ES-I3 (cell line): ENCODE results near the gene NXPH4.

Experiments
- H3K36me3 ChIP-seq: 2 replicates; pipeline ENCODE4 v1.6.1; 2013; ENCODE audit warnings: mild to moderate bottlenecking, low read length, control low read depth, moderate library complexity; ENCODE audit not compliant: insufficient read depth
- H3K4me1 ChIP-seq: 2 replicates; pipeline ENCODE4 v1.6.1; 2013; ENCODE audit warnings: mild to moderate bottlenecking, control low read depth, low read length; ENCODE audit not compliant: insufficient read depth
- H3K9ac ChIP-seq: 2 replicates; pipeline ENCODE4 v1.6.1; 2013; ENCODE audit warnings: low read depth, mild to moderate bottlenecking, low read length, moderate library complexity
- H3K9me3 ChIP-seq: 2 replicates; pipeline ENCODE4 v1.6.1; 2013; ENCODE audit warnings: mild to moderate bottlenecking, low read length, moderate library complexity; ENCODE audit not compliant: control insufficient read depth, insufficient read depth

Gene NXPH4

DNA sequence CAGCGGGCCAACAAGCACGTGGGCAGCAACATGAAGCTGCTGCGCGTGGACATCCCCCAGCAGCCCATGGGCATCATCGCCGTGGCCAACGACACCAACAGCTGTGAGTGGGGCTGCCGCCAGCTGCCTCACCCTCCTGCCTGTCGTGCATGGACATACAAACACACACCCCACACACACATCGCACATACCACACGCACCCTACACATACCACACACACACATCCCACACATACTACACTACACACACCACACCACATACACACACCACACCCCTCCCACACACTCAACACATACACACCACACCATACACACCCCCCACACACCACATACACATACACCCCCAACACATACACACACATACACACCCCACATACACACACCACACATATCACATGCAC is 25.2 kb upstream of the NXPH4 start:
- no peaks in the 10 kb centered on the region for H3K9me3 ChIP-seq
- peaks cover 50% of the 10 kb centered on the region for H3K36me3 ChIP-seq
- no peaks in the 10 kb centered on the region for H3K4me1 ChIP-seq
- H3K9ac ChIP-seq = no peak overlapping the region

DNA sequence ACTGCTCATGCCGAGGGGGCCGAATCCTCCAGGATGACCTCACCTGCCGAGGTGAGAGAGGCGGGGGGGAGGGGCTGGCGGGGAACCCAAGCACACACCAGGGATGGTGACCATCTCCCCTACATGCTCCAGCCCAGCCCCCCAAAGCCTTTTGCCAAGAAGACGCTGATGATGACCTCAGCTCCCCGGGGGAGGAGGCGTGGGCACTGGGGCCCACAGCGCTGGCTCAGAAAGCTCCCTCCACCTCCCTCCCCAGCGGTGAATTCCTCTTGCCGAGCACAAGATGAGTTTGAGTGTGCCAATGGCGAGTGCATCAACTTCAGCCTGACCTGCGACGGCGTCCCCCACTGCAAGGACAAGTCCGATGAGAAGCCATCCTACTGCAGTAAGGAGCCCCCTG is 23.7 kb upstream of the NXPH4 start:
- Histone ChIP-seq H3K9me3 (no peaks in the 10 kb centered on the region), H3K36me3 (peaks cover 42% of the 10 kb centered on the region), H3K4me1 (no peaks in the 10 kb centered on the region), H3K9ac (no peak overlapping the region)

DNA sequence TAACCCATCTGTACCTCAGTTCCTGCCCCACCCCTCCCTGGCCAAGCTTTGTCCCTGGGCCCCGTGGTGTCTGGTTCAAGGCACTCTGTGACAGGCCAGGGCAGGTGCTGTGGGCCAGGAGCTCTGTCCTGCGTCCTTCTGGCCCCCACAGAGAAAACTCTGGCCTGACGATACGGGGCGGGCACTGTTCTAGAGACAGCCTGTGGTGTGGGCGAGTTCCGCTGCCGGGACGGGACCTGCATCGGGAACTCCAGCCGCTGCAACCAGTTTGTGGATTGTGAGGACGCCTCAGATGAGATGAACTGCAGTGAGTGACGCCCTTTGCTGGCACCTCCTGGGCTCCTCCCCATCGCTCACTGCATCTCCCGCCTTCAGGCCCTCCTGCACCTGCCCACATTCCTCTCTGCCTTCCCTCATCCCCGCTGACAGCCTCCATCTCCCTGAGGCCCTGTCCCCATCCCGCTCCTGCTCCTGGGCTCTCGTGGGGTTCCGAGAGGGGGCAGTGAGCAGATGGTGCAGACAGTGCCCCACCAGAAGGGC is 22.8 kb upstream of the NXPH4 start:
- Histone ChIP-seq H3K9me3 (no peaks in the 10 kb centered on the region), H3K4me1 (no peaks in the 10 kb centered on the region), H3K36me3 (peaks cover 37% of the 10 kb centered on the region), H3K9ac (no peak overlapping the region)

DNA sequence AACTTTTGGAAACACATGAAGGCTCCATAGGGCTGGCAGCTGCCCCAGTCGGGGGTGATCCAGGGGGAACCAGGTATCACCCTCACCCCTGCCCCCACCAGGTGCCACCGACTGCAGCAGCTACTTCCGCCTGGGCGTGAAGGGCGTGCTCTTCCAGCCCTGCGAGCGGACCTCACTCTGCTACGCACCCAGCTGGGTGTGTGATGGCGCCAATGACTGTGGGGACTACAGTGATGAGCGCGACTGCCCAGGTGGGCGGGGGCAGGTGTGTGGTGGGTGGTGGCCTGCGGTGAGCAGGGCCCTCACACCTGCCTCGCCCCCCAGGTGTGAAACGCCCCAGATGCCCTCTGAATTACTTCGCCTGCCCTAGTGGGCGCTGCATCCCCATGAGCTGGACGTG is 22.3 kb upstream of the NXPH4 start:
- no peaks in the 10 kb centered on the region for H3K4me1 ChIP-seq
- no peaks in the 10 kb centered on the region for H3K9me3 ChIP-seq
- H3K9ac ChIP-seq = no peak overlapping the region
- H3K36me3 ChIP-seq = peaks cover 35% of the 10 kb centered on the region

DNA sequence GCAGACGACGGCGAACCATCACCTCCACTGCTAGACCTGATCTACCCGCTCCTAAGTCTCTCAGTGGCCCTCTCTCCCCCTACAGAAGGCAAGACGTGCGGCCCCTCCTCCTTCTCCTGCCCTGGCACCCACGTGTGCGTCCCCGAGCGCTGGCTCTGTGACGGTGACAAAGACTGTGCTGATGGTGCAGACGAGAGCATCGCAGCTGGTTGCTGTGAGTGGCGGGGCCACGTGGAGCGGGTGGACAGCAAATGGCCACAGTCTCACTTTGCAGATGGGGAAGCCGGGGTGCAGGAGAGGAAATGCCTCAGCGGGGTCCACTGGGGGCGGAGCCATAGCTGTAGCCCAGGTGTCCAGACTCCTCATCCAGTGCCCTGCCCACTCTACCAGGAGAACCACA is 21.4 kb upstream of the NXPH4 start:
- H3K36me3 ChIP-seq = peaks cover 31% of the 10 kb centered on the region
- no peak overlapping the region for H3K9ac ChIP-seq
- no peaks in the 10 kb centered on the region for H3K9me3 ChIP-seq
- no peaks in the 10 kb centered on the region for H3K4me1 ChIP-seq

DNA sequence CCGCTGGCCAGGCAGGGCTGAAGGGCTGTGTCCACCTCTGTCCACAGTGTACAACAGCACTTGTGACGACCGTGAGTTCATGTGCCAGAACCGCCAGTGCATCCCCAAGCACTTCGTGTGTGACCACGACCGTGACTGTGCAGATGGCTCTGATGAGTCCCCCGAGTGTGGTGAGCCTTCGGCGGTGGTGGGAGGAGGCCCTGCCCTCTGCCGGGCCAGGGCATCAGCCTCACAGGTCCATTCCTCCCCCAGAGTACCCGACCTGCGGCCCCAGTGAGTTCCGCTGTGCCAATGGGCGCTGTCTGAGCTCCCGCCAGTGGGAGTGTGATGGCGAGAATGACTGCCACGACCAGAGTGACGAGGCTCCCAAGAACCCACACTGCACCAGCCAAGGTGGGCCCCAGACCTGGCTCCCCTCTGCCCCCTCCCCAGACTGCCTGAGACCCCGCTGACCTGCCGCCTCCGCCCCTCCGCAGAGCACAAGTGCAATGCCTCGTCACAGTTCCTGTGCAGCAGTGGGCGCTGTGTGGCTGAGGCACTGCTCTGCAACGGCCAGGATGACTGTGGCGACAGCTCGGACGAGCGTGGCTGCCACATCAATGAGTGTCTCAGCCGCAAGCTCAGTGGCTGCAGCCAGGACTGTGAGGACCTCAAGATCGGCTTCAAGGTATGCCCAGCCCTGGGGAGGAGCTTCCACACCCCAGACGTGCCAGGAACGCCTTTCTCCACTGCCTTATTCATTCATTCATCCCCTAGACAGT is 20.8 kb upstream of the NXPH4 start:
- Histone ChIP-seq H3K36me3 (peaks cover 29% of the 10 kb centered on the region), H3K9me3 (no peaks in the 10 kb centered on the region), H3K4me1 (no peaks in the 10 kb centered on the region), H3K9ac (no peak overlapping the region)

DNA sequence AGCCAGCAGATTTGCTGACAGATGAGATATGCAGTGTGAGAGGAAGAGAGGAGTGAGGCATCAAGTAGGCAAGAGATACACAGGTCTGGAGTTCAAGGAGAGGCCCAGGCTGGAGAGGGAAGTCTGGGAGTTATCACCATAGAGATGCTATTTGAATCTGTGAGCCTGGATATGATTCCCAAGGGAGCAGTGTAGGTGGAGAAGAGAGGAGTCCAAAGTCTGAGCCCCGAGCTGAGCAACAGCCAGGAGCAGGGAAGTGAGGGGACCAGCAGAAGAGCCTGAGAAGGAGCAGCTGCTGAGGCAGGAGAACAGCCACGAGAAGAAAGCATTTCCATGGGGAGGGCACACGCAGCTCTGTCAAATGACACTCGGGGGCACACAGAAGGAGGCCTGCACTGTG is 20.2 kb upstream of the NXPH4 start:
- peaks cover 31% of the 10 kb centered on the region for H3K36me3 ChIP-seq

DNA sequence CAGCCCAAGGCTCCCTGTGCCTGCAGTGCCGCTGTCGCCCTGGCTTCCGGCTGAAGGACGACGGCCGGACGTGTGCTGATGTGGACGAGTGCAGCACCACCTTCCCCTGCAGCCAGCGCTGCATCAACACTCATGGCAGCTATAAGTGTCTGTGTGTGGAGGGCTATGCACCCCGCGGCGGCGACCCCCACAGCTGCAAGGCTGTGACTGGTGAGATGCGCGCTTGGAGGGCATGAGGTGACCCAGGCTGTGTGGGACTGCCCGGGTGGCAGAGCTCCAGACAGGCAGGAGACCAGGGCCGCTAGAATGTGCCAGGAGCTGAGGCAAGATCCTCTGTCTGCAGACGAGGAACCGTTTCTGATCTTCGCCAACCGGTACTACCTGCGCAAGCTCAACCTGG is 19.6 kb upstream of the NXPH4 start:
- Histone ChIP-seq H3K9ac (no peak overlapping the region), H3K4me1 (no peaks in the 10 kb centered on the region), H3K9me3 (no peaks in the 10 kb centered on the region), H3K36me3 (peaks cover 28% of the 10 kb centered on the region)

More for the DNA sequence above, 20.2 kb upstream of the NXPH4 start:
- no peaks in the 10 kb centered on the region for H3K4me1 ChIP-seq
- H3K9me3 ChIP-seq = no peaks in the 10 kb centered on the region
- H3K9ac ChIP-seq = no peak overlapping the region

DNA sequence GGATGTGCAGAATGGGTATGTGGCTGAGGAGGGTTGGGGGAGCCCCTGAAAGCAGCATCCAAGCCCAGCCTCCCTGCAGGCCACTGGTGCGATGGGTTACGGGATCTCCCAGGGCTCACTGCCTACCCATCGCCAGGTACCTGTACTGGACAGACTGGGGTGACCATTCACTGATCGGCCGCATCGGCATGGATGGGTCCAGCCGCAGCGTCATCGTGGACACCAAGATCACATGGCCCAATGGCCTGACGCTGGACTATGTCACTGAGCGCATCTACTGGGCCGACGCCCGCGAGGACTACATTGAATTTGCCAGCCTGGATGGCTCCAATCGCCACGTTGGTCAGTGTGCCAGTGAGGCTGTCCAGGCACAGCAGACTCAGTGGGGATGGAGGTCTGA is 18.3 kb upstream of the NXPH4 start:
- no peaks in the 10 kb centered on the region for H3K9me3 ChIP-seq
- no peak overlapping the region for H3K9ac ChIP-seq
- no peaks in the 10 kb centered on the region for H3K4me1 ChIP-seq
- peaks cover 17% of the 10 kb centered on the region; the same call in 1 of the 2 replicates for H3K36me3 ChIP-seq

DNA sequence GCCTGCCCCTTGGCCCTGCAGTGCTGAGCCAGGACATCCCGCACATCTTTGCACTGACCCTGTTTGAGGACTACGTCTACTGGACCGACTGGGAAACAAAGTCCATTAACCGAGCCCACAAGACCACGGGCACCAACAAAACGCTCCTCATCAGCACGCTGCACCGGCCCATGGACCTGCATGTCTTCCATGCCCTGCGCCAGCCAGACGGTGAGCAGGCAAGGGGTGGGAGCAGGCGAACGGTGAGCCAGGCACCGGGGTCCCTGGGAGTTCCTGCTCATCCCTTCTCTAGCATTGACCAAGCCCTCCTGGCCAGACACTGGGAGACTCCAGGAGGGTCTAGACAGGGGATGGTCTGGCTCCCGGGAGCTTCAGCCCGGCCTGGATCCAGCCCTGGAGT is 17.4 kb upstream of the NXPH4 start:
- Histone ChIP-seq H3K4me1 (no peaks in the 10 kb centered on the region), H3K9me3 (no peaks in the 10 kb centered on the region), H3K36me3 (peaks cover 17% of the 10 kb centered on the region), H3K9ac (no peak overlapping the region)

DNA sequence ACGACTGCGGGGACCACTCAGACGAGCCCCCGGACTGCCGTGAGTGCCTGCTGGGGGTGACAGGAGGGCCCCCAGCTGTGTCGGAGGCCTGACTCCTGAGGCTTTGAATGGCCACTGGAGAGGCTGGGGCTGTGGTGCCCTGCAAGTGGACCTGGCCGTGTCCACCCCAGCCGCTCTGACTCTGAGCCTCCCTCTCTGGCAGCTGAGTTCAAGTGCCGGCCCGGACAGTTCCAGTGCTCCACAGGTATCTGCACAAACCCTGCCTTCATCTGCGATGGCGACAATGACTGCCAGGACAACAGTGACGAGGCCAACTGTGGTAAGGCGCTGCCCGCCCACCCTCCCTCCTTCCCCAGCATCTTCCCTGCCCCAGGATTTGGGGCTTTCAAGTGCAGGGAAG is 16.1 kb upstream of the NXPH4 start:
- Histone ChIP-seq H3K36me3 (peaks cover 8% of the 10 kb centered on the region), H3K9me3 (no peaks in the 10 kb centered on the region), H3K9ac (no peak overlapping the region), H3K4me1 (no peaks in the 10 kb centered on the region)

DNA sequence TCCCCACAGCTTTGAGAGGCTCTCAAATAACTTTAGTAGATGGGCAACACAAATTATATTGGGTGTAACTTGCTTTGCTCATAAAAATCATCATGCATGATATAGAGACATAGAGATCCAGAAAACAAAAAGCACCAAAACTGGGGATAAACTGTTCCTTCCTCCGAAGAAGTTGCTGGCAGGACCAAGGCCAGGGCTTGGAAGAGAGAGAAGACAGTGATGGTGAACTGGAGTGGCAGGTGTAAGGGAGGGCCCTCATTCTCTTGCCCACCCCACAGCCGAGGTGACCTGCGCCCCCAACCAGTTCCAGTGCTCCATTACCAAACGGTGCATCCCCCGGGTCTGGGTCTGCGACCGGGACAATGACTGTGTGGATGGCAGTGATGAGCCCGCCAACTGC is 15.4 kb upstream of the NXPH4 start:
- Histone ChIP-seq H3K9me3 (no peaks in the 10 kb centered on the region), H3K36me3 (peaks cover 8% of the 10 kb centered on the region), H3K9ac (no peak overlapping the region), H3K4me1 (no peaks in the 10 kb centered on the region)

DNA sequence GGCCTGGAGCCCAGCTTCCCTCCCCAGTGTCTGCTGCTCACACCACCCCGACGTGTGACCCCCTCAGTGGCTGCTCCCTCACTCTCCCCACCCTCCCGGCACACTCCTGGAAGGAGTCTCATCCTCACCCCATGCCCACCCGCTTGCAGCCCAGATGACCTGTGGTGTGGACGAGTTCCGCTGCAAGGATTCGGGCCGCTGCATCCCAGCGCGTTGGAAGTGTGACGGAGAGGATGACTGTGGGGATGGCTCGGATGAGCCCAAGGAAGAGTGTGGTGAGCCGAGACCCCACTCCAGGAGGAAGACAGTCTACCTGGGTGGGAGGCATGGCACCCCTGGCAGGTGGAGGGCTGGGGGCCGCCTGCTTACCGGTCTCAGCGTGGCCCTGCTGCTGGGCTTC is 15.0 kb upstream of the NXPH4 start:
- Histone ChIP-seq H3K9me3 (no peaks in the 10 kb centered on the region), H3K36me3 (peaks cover 8% of the 10 kb centered on the region), H3K9ac (no peak overlapping the region), H3K4me1 (no peaks in the 10 kb centered on the region)

DNA sequence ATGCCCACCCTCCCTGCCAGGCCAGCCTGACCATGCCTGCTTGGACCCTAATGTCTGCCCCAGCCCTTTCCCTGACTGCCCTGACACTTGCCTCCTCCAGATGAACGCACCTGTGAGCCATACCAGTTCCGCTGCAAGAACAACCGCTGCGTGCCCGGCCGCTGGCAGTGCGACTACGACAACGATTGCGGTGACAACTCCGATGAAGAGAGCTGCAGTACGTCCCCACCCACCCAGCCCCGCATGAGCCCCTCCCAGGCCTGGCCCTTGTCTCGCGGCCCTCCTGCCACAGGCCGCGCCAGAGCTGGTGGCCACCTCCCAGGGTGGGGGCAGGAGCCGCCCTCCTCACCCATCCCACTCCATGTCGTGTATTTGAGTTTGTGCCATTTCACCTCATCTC is 14.3 kb upstream of the NXPH4 start:
- Histone ChIP-seq H3K9me3 (no peaks in the 10 kb centered on the region), H3K4me1 (no peaks in the 10 kb centered on the region), H3K36me3 (peaks cover 8% of the 10 kb centered on the region), H3K9ac (no peak overlapping the region)

DNA sequence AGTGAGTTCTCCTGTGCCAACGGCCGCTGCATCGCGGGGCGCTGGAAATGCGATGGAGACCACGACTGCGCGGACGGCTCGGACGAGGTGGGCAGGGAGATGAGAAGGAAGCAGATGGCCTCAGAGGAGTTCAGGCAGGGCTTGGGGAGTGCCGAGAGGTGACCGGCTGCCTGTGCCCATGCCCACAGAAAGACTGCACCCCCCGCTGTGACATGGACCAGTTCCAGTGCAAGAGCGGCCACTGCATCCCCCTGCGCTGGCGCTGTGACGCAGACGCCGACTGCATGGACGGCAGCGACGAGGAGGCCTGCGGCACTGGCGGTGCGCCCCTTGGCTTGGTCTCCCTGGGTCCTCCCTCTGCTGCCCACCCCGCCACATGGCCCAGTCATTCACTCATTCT is 13.4 kb upstream of the NXPH4 start:
- Histone ChIP-seq H3K4me1 (no peaks in the 10 kb centered on the region), H3K9ac (no peak overlapping the region), H3K36me3 (peaks cover 8% of the 10 kb centered on the region), H3K9me3 (no peaks in the 10 kb centered on the region)
